ENCODE measurements around the gene VNN1.

The VNN1 gene

DNA sequence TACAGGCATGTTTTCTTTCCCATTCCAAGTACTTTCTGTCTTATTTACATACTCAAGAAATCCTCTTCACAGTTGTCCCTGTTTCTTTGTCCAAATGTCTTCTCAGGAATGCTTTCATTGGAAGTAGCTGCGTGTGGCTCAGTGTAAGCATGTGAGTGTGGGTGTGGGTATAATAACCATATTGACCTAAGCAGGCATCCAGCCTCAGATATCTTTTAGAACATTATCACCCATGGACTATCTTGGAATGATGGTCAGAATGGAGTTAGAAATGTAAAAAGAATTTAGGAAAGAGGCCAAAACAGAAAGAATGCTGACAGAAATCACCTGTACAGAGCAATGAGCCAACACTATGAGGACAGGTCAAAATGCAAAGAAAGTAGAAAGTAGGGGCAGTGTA lies 27.4 kb upstream of the VNN1 start:
- POLR2A ChIA-PET = no interaction called here
- TF ChIP-seq GFI1B (tag by site-specific recombination; IDR thresholded peaks at IDR 0.05) (no peak), ZBTB20 (tag by site-specific recombination; IDR thresholded peaks at IDR 0.05) (no peak), ZNF341 (tag by site-specific recombination; IDR thresholded peaks at IDR 0.05; ENCODE audit: low read depth) (no peak), EGR2 (tag by site-specific recombination; IDR thresholded peaks at IDR 0.05; ENCODE audit: low read depth) (no peak), CTCF (tag by site-specific recombination; IDR thresholded peaks at IDR 0.05) (no peak), ZNF423 (tag by site-specific recombination; IDR thresholded peaks at IDR 0.05) (no peak), GLIS2 (tag by site-specific recombination; IDR thresholded peaks at IDR 0.05) (no peak)
- H3K27ac ChIP-seq (ENCODE audit: extremely low read depth, low read depth, low read length) = no peak overlapping the region
- CTCF ChIA-PET = interaction anchor here (1.0 kb wide), 1 partner anchor 26 kb away, joined by 3 read pairs; no protein-coding TSS in a partner anchor
- no peaks in the 10 kb centered on the region for H3K4me1 ChIP-seq (ENCODE audit: control insufficient read depth, insufficient read depth, low read length)
- no peaks in the 10 kb centered on the region for H3K9me3 ChIP-seq (ENCODE audit: control insufficient read depth, insufficient read depth, low read depth, low read length)
- no peaks in the 10 kb centered on the region for H3K36me3 ChIP-seq (ENCODE audit: control insufficient read depth in 2 of 2, insufficient read depth in 1 of 2, low read length in 2 of 2)
- H3K4me3 ChIP-seq (ENCODE audit: low read depth, low read length) = no peak overlapping the region

- ChIA-PET POLR2A (no interaction called here), CTCF (interaction anchor here (1.6 to 3.7 kb wide), 2 partner anchors 66 to 206 kb away, joined by 3 to 19 read pairs; no protein-coding TSS in a partner anchor)
- Histone ChIP-seq H3K27ac (ENCODE audit: extremely low read depth, low read depth, low read length) (no peak overlapping the region), H3K9me3 (ENCODE audit: control insufficient read depth, insufficient read depth, low read depth, low read length) (no peaks in the 10 kb centered on the region), H3K36me3 (ENCODE audit: control insufficient read depth in 2 of 2, insufficient read depth in 1 of 2, low read length in 2 of 2) (no peaks in the 10 kb centered on the region), H3K4me3 (ENCODE audit: low read depth, low read length) (no peak overlapping the region), H3K4me1 (ENCODE audit: control insufficient read depth, insufficient read depth, low read length) (no peaks in the 10 kb centered on the region)
- TF ChIP-seq SCRT1 (tag by site-specific recombination; IDR thresholded peaks at IDR 0.05; ENCODE audit: borderline replicate concordance) (no peak), ZNF629 (tag by site-specific recombination; IDR thresholded peaks at IDR 0.05) (no peak), WT1 (tag by site-specific recombination; IDR thresholded peaks at IDR 0.05) (no peak), ZNF510 (tag by site-specific recombination; IDR thresholded peaks at IDR 0.05; ENCODE audit: insufficient replicate concordance) (no peak), ZNF513 (tag by site-specific recombination; IDR thresholded peaks at IDR 0.05) (no peak), ZNF391 (tag by site-specific recombination; IDR thresholded peaks at IDR 0.05; ENCODE audit: borderline replicate concordance, low read depth) (no peak), ZNF785 (tag by site-specific recombination; IDR thresholded peaks at IDR 0.05) (no peak), ZBTB1 (tag by site-specific recombination; IDR thresholded peaks at IDR 0.05) (no peak)
Observed at GRCh38 chr6:132736239-132736638, 22.4 kb upstream of the VNN1 start.

GRCh38 chr6:132734694-132735236 lies 20.9 kb upstream of the VNN1 start:
- ChIA-PET POLR2A (no interaction called here), CTCF (interaction anchor here (0.7 to 3.7 kb wide), 9 partner anchors 8 to 669 kb away, joined by 3 to 19 read pairs (median 3); no protein-coding TSS in a partner anchor)
- no peaks in the 10 kb centered on the region for H3K36me3 ChIP-seq (ENCODE audit: control insufficient read depth in 2 of 2, insufficient read depth in 1 of 2, low read length in 2 of 2)
- TF ChIP-seq ZNF654 (tag by site-specific recombination; IDR thresholded peaks at IDR 0.05; ENCODE audit: low read depth) = 0 out of 2 replicates have a peak, but pooled peaks have one; percentile 15
- TF ChIP-seq ZSCAN4 (tag by site-specific recombination; IDR thresholded peaks at IDR 0.05) = no peak
- H3K4me3 ChIP-seq (ENCODE audit: low read depth, low read length) = no peak overlapping the region
- no peak overlapping the region for H3K27ac ChIP-seq (ENCODE audit: extremely low read depth, low read depth, low read length)
- no peaks in the 10 kb centered on the region for H3K4me1 ChIP-seq (ENCODE audit: control insufficient read depth, insufficient read depth, low read length)
- no peaks in the 10 kb centered on the region for H3K9me3 ChIP-seq (ENCODE audit: control insufficient read depth, insufficient read depth, low read depth, low read length)

Measured in HEK293 (cell line).